EL (cell line): ENCODE results near the gene TCTN1.
"Not testable (repeated sequence)": the region's sequence is repeated elsewhere in the genome, so short reads cannot be mapped to it uniquely, and the experiment has no call there.

Experiments used
- DNase-seq: peaks from one replicate; pipeline ENCODE4 v3.0.0-alpha.2; 2016

TCTN1 gene

DNA sequence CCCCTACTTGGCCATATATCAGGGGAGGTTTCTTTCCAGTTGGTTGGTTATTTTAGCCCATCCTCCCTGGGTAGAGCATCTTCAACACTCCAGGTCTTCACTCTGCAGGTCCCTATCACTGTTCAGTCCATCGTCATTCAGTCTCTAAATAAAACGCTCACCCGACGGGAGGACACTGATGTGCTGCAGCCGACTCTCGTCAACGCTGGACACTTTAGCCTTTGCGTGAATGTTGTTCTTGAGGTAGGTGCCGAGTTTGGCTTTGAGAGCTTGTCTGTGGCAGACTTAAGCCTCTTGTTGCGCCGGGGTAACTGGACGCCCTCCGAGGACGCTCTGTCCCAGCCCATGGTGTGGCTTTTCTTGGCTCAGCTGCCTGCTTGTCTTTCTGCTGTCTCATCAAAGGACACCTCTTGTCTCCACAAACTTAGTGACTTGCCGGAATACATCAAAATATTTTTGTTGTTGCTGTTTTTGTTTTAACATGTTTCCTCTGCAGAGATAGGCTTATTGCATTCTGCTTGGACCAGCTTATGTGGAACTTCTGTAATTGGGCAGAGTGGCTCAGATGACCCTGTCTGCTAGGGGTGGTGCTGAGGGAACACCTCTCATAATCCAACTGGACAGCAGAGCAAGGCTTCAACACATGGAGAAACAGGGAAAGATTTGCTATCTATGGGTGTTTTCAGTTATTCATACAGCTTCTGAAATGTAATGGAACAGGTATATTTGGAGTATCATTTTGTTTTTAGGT, 26.5 kb downstream of the TCTN1 start:
- DNase-seq: no peak

DNA sequence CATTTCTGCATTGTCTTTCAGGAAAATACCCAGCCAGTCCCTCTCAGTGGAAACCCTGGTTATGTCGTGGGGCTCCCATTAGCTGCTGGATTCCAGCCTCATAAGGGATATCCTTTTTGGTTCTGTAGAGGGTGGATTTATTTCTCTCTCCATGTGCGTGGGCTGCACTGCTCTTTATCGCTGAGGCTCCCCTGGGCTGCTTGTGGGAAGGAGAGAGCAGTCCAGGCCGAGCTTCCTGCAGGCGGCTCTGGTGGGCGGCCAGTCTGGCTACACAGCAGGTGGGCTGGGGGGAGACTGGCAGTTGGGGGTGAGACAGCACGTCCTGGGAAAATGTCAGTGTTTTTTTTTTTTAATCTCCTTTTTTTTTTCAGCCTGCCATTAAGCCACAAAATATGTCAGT, 27.6 kb downstream of the TCTN1 start:
- DNase-seq: no peak

DNA sequence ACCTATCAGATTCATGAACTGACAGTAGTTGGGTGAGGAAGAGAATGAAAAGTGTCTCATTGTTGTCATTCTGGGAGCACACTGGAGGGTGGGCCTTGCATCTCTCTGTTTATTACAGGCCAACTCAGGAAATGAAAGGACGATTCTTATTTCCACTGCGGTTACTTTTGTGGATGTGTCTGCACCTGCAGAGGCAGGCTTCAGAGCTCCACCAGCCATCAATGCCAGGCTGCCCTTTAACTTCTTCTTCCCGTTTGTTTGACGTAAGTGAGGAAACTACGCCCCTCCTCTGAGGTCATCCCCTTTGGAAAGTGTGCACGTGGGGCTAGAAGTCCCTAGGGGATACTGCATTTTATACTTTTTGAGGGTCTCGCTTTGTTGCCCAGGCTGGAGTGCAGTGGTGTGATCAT, 33.7 kb downstream of the TCTN1 start:
- no peak for DNase-seq

DNA sequence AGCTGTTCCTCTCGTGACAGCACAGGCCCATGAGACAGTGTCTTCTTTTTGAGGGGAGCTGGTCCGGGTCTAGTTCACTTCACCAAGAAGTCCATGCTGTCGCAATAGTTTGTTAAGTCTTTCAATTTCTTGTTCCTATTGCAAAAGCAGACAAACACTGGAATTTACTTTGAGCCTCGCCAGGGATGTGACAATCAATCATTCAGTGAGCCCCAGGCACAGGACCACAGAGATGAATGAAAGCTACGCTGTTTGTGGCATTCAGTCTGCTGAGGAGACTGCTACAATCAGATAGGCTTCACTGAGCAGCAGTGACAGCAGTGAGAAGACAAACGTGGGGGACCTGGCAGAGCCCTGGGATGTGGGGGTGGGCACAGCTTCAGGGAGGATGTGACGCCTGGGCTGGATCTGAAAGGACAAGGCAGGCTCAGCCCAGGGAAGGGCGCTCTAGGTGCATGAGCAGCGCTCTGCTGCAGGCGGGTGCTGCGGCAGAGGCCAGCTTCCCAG, 35.5 kb downstream of the TCTN1 start:
- no peak for DNase-seq

DNA sequence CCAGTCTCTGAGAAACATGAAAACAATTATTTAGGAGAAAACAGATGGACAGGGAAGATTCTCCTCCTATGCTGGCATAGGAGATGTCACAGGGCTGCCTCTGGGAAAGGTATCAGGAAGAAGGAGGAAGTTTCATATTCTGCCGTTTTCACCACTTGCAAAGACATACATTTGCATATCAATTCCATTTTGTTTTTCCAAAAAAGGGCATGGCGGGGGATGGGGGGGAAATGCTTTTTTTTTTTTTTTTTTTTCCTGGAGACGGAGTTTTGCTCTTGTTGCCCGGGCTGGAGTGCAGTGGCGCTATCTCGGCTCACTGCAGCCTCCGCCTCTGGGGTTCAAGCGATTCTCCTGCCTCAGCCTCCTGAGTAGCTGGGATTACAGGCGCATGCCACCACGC, 40.3 kb downstream of the TCTN1 start:
- DNase-seq: not testable (repeated sequence)

DNA sequence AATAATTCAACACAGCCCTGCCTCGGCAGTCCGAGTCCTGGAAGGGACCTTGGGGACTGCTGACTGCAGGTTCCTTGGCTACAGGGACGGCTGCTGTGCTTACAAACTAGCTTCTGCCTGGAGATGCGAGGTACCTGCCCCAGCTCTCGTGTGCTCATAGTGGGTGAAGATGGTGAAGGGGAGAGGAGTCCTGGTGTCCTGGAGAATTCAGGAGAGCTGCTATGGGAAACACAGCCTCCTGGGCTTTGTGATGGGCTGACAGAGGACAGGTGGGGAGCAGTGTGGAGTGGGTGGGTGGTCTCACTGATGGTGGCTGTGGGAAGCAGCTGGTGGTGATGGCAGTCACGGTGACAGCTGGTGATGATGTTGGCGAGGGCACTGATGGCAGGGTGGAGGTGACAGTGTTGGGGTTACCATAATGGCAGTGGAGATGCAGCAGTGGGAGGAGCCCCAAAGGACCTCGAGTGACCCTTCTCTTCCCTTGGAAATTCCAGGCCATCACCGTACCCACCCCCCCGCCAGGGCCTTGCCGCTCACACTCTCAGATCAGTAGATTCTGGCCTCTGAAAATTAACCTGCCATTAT, 42.2 kb downstream of the TCTN1 start:
- DNase-seq: no peak

DNA sequence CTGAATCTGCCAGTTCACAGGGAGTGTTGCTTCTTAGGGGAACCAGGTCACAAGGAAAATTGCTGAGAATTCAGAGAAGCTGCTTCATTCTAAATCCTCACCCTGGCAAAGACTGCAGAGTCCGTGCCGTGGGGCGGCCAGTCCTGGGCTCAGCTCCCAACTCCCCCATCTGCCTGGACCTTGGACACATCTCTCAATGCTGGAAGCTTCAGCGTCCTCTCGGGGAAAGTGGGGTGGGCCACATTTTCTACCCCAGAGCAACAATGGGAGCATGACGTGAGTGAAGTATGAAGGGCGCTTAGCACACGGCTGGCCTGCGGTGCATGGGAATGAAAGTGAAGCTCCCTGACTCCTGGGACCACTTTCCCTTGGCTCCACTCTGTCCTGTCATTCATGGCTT, 43.8 kb downstream of the TCTN1 start:
- no peak for DNase-seq

DNA sequence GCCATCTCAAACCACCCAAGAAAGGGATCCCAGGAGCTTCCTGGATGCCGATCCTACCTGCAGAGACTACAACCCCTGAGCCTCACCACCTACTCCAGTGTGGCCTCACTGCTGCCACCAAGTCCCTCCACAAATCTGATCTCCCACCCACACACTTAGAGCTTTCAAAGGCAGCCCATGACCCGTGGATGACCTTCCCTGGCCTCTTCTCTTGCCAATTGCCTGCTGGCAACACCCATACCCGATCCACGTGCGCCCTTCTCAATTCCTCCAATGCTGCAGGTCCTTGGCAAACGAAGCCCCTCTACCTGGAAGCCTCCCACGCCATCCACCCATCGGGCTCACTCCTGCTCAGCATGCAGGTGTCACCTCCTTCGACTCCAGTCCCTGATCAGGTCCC, 44.3 kb downstream of the TCTN1 start:
- DNase-seq: no peak

DNA sequence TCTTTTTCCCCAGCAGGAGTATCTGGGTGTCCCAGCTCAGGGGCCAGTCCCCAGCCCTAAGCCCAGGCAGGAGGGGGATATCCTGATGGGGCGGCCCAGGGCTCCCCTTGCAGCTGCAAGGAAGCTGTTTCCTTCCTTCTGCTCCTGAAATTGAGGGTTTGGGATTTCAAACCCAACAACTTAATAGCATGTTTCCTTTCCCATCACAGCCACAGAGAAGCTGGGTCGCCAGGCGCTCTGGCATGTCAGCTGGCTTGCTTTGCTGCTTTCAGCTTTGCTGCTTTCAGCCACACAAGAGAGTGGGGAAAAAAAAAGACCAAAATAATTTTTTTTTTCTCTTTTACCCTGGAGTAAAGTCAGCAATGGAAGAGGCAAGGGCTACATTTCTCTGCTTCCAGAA, 44.9 kb downstream of the TCTN1 start:
- DNase-seq: no peak

DNA sequence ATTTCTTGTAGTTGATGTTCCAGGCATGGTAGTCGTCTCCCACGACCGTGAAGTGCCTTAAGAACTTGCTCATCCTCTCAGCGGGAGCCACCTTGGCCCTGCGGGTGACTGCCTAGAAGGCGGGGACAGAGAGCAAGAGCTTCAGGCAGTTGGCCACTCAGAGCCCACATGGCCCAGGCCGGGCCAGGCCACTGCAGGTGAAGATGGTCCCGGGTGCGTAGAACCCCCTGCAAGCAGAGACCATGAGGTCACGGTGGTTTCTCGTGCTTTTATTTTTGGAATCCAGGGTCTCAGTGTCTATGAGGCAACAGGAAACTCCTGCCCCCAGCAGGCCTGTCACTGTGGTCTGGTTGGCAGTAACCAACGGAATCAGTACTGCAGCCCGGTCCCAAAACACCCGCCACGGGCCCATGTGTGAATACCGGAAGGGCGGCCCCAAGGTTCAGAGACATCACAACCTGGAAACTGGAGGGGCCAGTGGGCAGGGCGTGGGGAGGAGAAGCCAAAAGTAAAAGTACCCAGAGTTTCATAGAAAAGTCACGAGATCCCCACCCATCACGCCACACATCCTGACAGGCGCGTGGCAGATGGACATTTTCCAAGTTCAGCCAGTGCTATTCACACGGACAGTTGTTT, 47.5 kb downstream of the TCTN1 start:
- no peak for DNase-seq

DNA sequence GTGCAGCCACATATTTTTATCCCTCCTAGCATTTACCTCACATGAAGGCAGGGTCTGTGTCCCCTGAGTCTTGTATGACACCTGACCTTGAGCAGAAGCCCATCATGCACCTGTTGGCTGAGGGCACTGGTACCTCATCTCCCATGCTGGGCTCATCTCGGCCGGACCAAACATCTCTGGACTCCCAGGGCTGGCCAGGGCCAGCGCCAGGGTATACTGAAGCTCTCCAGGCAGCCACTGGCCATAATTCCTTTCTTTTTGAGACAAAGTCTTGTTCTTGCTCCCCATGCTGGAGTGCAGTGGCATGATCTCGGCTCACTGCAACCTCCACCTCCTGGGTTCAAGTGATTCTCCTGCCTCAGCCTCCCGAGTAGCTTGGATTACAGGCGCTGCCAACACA, 53.0 kb downstream of the TCTN1 start:
- DNase-seq: no peak

DNA sequence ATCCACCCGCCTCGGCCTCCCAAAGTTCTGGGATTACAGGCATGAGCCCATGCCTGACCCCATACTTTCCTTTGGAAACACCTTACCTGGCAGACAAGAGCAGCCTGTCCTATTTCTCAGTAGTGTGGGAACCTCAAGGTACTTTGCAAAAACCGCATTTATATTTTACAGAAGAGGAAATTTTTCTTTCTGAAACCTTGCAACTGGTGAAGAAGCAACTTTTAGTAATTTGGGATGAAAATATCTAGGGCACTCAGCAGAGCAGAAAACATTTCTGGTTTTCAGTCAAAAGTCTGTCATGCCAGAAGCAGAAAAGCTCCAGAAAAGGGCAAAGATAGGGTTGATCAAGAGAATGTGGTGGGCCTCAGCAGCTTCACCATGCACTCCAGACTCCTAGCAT, 53.7 kb downstream of the TCTN1 start:
- no peak for DNase-seq

DNA sequence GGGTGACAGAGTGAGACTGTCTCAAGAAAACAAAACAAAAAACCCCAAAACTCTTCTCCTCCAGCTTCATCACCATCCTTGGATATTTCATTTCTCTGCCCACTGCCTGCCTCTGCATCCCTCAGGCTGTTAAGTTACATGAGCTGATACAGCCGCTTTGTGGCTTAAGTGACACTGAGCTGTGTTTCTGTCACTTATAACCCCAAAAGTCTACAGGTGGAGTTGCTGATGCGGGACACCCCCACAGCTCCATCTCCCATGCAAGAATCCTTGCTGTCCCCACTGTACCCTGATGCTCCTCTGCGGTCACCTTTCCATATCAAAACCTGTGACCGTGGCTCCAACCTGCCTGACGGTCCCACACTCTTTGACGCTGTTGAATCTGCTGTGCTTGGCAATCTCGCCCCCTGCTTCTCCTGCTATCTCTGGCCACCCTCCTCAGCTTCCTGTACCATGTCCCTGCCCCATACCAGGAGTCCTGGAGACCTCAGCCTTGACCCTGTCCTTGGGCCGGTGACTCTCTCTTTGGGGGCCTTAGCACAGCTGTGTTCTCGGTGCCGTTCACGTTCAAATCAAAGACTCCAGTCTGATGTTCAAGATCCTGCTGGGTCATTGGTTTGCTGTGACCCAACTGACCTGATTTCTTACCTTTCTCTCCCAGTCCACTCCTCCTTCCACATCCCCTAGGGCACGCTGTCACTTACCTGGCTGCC, 54.7 kb downstream of the TCTN1 start:
- no peak for DNase-seq

DNA sequence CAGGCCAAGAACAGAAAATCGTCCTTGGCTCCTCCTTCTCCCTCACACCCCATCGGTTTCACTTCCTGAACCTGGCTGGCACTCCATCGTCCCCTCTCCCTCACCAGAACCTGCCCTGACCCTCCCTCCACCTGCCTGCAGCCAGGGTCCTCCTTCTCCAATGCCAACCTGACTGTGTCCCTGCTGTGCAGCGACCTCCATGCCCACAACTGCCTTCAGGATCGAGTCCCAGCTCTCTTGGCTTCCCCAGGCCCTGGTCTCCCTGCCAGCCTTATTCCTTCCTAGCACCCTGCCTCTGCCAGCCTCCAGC, 55.2 kb downstream of the TCTN1 start:
- DNase-seq: no peak

DNA sequence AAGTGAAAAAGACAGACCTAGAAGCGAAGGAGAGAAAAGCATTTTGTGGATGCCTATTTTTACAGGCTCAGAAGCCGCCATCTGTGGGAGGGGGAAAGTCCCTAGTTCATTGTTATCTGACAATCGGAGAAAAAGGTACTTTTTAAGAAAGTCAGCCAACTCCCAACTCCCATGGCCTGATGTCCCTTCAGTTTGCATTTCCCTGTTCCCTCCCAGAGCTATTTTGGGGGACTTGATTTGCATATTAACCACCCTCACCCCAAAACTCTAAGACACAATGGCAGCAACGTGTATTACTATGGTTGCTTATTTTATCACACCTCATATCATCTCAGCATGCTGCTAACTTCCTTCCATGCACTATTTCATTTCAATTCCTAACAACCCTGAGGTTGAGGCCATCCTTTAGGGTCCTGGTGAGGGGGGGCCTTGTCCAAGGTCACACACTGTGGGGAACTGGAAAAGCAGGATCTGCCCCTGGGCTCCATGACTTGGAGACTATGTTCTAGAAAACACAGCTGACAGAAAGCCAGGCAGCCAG, 56.3 kb downstream of the TCTN1 start:
- no peak for DNase-seq

DNA sequence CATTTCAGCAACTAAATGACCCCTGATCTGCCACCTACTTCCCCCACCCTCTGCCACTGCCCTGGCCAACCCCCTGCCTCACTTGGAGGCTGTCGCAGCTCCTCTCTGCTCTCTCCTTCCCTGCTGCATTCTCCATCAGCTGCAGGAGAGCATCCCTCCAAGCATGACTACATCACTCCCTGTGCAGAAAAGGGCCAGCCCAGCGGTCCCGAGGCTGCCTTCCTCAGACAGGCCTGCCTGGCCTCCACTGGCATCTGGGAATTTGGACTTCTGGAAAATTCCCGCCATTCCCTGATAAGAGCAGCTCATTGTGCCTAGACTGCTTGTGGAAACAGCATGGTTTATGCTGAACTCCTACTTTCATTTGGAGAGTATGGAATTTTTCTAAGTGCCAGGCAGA, 62.2 kb downstream of the TCTN1 start:
- DNase-seq: no peak

DNA sequence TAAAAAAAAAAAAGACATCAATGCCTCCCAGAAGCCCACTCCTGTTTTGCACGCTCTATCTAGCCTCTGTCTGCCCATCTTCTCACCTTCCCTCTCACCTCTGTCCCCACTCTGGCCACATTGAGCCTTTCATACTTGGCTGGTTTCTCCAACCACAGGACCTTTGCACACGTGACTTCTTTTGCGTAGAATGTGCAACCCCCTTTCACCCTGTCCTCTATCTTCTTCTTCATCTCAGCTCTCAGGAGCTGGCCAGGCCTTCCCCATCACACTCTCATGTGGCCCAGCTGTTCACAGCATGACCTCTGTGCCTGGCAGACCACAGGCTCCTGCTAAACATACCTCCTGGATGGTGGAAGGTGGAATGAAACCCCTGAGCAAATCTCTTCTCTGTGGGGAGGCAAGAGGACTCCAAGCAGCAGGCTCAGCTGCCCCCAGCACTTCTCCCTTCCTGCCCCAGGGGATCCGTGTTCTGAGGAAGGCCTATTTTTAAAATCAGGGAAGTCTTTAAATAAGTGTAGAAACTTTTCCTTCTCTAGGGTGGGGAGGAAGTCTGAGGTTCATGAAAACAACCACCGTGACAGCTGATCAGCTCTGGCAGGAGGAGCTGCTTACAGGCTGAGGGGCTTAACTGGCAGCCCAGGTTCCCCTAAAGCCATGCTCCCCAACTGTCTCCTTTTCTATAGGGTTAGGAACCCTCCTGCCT, 63.4 kb downstream of the TCTN1 start:
- DNase-seq: no peak

DNA sequence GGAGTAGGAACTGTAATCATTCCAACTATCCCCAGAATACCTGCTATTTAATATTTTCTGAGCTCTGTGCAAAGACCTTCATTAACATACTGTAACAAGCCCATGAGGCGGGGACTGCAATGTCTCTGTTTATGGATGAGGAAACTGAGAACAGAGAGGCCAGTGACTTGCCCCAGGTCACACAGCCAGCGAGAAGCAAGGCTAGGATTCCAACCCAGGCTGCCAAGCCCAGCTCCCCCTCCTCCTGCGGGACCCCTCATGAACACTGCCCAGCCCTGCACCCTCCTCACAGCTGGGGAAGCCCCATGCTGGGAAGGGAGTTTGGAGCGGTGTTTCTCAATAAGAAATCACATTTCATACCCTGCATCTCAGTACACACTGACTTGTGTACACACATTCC, 64.1 kb downstream of the TCTN1 start:
- DNase-seq: no peak

DNA sequence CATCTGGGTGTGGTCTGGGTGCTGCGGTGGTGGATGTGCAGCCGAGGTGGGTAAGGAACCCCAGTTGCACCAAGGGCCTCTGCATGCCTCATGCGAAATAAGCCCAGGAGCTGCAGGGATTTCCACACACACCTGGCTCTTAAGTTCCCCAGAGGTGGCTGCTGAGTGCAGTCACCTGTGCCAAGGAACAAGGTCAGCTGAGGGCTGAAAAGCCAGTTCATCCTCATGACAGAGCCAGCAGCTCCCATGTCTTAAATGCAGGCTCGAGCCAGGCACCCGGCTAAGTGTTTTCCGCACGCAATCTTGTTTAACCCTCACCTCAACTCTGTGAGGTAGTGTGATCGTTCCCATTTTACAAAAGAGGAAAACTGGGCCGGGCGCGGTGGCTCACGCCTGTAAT, 65.3 kb downstream of the TCTN1 start:
- no peak for DNase-seq

DNA sequence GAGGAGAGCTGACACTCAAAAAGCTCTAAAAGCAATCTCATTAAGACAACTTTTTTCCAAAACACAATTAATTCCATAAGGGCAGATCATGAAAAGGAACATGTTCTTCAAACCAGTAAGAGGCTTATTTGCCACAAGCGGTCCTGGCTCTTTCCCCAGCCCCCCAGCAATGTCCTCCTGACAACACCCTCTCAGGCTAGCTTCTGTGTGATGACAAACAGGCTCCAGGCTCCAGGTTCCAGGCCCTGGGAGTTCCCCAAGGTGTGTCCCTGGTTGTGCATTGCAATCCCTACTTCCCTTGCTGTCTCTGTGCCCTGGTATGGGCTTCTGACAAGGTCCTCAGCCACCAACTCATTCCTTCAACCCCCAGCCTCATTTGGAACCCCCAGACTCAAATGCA, 66.1 kb downstream of the TCTN1 start:
- DNase-seq: no peak

DNA sequence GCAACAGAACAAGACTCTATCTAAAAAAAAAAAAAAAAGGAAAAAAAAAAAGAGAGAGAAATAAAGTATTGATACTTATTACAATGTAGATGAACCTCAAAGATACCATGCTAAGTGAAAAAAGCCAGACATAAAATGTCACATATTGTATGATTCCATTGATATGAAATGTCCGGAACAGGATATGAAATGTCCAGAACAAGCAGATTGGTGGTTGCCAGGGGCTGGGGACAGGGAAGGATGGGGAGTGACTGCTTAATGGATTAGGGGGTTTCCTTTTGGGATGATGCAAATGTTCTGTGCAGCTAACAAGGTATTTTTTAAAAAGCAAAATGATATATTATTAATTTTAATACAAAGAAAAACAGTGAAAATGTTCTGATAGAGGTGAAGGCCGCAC, 70.0 kb downstream of the TCTN1 start:
- no peak for DNase-seq

DNA sequence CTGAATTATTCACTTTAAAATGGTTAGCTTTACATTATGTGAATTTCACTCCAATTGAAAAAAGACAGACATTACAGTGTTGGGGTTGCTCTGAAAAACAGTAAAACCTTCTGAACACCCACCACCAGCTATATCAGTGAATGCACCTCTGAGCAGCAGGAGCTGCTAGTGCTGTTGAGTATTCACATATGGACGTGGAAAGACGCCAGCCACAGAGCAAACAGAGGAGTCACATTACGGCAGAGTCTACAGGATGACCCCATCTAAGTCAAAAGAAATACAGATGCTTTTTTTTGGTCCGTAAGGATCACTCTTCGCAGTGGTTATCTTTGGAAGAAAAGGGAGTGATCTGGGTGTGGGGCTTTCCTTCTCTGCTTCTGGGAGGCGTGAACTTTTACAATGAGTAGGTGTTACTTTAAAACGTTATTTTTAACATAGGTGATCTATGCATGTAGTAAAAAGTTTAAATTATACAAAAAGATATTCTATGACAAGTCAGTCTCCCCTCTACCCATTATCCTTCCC, 70.4 kb downstream of the TCTN1 start:
- no peak for DNase-seq
